GM18951 (cell line): ENCODE measurements around the gene ELANE.

Experiments
- POLR2A ChIP-seq: IDR thresholded peaks from 4 replicates; pipeline ENCODE4 v1.6.1; 2011; ENCODE audit warnings: mild to moderate bottlenecking; ENCODE audit not compliant: insufficient read length, insufficient read depth; ENCODE audit errors: extremely low read depth
- in situ Hi-C: fragments of 300-500 bp; cut with MboI; formaldehyde crosslinking; loops from one replicate; pipeline ENCODE4 v1.12.0; 2022; ENCODE audit warnings: low sequenced_read_pairs, mixed read lengths, inconsistent platforms; ENCODE audit not compliant: unreplicated experiment

The ELANE gene

DNA sequence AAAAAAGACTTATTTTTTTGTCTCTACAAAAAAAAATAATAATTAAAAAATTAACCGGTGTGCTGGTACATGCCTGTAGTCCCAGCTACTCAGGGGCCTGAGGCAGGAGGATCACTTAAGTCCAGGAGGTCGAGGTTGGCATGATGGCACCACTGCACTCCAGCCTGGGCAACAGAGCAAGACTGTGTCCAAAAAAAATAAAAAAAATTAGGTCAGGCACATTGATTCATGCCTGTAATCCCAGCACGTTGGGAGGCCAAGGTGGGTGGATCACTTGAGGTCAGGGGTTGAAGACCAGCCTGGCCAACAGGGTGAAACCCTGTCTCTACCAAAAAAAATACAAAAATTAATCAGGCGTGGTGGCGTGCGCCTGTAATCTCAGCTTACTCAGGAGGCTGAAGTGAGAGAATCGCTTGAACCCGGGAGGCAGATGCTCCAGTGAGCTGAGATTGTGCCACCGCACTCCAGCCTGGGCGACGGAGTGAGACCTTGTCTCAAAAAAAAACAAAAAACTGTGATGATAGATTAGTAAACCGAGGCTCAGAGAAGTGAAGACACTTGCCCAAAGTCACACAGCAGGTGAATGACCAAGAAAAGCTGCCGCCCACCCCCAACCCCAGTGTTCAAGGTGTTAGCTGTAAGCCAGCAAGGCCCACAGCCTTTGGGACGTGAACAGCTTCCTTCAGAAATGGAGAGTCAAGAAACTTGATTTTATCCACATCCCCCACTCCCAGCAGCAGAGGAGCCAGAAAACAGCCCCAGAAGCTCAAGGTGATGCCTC is 50.5 kb downstream of the ELANE start:
- in situ Hi-C loops = no loop called here

DNA sequence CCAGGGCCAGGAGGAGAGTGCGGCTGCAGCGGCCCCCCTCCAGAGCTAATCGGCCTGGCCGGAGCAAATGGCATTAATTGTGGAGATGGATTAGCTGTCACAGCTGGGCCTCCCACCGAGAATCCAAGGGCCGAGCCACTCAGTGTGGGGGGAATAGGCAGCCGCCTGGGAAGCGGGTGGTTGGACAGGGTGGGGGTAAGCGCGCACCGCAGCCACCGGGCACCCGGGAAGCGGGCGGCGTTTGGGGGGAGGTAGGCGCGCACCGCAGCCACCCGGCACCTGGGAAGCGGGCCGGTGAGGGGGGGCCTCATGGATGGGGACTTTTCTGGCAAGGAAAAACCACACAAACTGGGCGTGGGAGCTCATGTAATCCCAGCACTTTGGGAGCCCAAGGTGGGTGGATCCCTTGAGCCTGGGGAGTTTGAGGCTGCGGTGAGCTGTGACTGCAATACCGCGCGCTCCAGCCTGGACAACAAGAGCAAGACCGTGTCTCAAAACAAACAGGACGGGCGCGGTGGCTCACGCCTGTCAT is 51.2 kb downstream of the ELANE start:
- no peak for TF ChIP-seq POLR2A
- in situ Hi-C loops = no loop called here

More for the DNA sequence above, 50.5 kb downstream of the ELANE start:
- no peak for TF ChIP-seq POLR2A

DNA sequence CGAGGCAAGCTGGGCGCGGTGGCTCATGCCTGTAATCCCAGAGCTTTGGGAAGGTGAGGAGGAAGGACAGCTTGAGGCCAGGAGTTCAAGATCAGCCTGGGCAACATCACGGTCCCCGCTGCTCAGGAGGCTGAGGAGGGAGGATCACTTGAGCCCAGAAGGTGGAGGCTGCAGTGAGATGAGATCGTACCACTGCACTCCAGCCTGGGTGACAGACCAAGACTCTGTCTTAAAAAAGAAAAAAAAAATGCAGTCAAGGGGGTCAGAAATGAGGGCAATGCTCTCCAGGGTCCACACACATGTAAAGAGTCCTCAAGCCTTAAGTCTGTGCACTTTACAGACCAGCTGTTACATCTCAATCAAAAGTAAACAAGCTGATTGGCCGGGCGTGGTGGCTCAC is 52.4 kb downstream of the ELANE start:
- no peak for TF ChIP-seq POLR2A
- in situ Hi-C loops = no loop called here
